NCI-H1930 (cell line): ENCODE data around the gene PGP.

Experiments
- DNase-seq, 2 experiments: peaks; one replicate each; lab custom pipeline; 2025; lab: John Stamatoyannopoulos, UW

PGP gene

GRCh38 chr16:2199095-2199494, 15.5 kb downstream of the PGP start:
- no peak for DNase-seq

GRCh38 chr16:2198283-2198682, 16.4 kb downstream of the PGP start:
- no peak for DNase-seq

- DNase-seq: no peak
Measured at GRCh38 chr16:2197765-2198164, 16.9 kb downstream of the PGP start.

GRCh38 chr16:2196981-2197511, 17.6 kb downstream of the PGP start:
- no peak for DNase-seq

GRCh38 chr16:2196162-2196980, 18.3 kb downstream of the PGP start, which contains the start of gene CASKIN1:
TSS of gene CASKIN1 (minus strand) at chr16:2196605. CDS start at chr16:2196432, 173 bp downstream.
- peak; percentile 23 to 61 for DNase-seq

- no peak for DNase-seq
Measured at GRCh38 chr16:2195322-2196161, 19.1 kb downstream of the PGP start.

GRCh38 chr16:2194852-2195321, 19.8 kb downstream of the PGP start:
- DNase-seq: peak; percentile 37 to 41

GRCh38 chr16:2194166-2194834, 20.3 kb downstream of the PGP start:
- no peak for DNase-seq

GRCh38 chr16:2191446-2191706, 23.3 kb downstream of the PGP start:
- no peak for DNase-seq

GRCh38 chr16:2190659-2191445, 23.8 kb downstream of the PGP start:
- DNase-seq: no peak

GRCh38 chr16:2190002-2190658, 24.5 kb downstream of the PGP start:
- no peak for DNase-seq

GRCh38 chr16:2189252-2189893, 25.3 kb downstream of the PGP start:
- DNase-seq: no peak

GRCh38 chr16:2188395-2188794, 26.2 kb downstream of the PGP start:
- DNase-seq: no peak

GRCh38 chr16:2187212-2187611, 27.4 kb downstream of the PGP start:
- DNase-seq: no peak

GRCh38 chr16:2186505-2186904, 28.1 kb downstream of the PGP start:
- no peak for DNase-seq

GRCh38 chr16:2186064-2186463, 28.6 kb downstream of the PGP start:
- no peak for DNase-seq

GRCh38 chr16:2184962-2185361, 29.7 kb downstream of the PGP start:
- no peak for DNase-seq

GRCh38 chr16:2184346-2184745, 30.3 kb downstream of the PGP start:
- no peak for DNase-seq

- no peak for DNase-seq
Measured at GRCh38 chr16:2183671-2184070, 31.0 kb downstream of the PGP start.

- DNase-seq: no peak
Measured at GRCh38 chr16:2181952-2182351, 32.7 kb downstream of the PGP start.
